Vagina (tissue), 2 donors: ENCODE results near the gene SPOCK1.

ENCODE experiments used
- CTCF ChIP-seq, 3 experiments: fragments of 450-650 bp in 2 of 3; fragments of 200-600 bp in 1 of 3; sonication (generic) in 1 of 3; IDR thresholded peaks; one replicate each; pipeline ENCODE4 v1.5.1; 2017 to 2019; ENCODE audit warnings: antibody characterized with exemption in 3 of 3, mild to moderate bottlenecking in 2 of 3, moderate library complexity in 2 of 3
- POLR2AphosphoS5 ChIP-seq, 2 donors: sonication (generic); formaldehyde crosslinking; IDR thresholded peaks; one replicate each; pipeline ENCODE4 v1.9.0; 2017; ENCODE audit warnings: antibody characterized with exemption in 2 of 2, mild to moderate bottlenecking in 2 of 2, low read depth in 1 of 2; ENCODE audit not compliant: insufficient read depth in 1 of 2

GRCh38 chr5:137234973-137235943 lies 263.9 kb downstream of the SPOCK1 start:
- TF ChIP-seq CTCF (IDR thresholded peaks at IDR 0.05) (no peak), POLR2AphosphoS5 (IDR thresholded peaks at IDR 0.05; ENCODE audit: insufficient read depth in 1 of 2, low read depth in 1 of 2) (no peak)
